PFSK-1 (cell line): Measurements from ENCODE around the gene XRCC4.

Experiments
- POLR2AphosphoS5 ChIP-seq: IDR thresholded peaks from 2 replicates; pipeline ENCODE4 v1.6.1; 2012; ENCODE audit warnings: low read depth, mild to moderate bottlenecking, control low read depth, low read length, moderate library complexity
- SIN3A ChIP-seq: IDR thresholded peaks from 2 replicates; pipeline ENCODE4 v1.6.1; 2012; ENCODE audit warnings: mild to moderate bottlenecking, low read length, moderate library complexity, borderline replicate concordance; ENCODE audit not compliant: insufficient read depth
- TAF1 ChIP-seq: IDR thresholded peaks from 2 replicates; pipeline ENCODE4 v1.6.1; 2012; ENCODE audit warnings: low read length, control low read depth, borderline replicate concordance; ENCODE audit not compliant: insufficient read depth
- TF ChIP-seq, protein P1 (sequence below), 2 experiments: IDR thresholded peaks; 2 replicates each; pipeline versions ENCODE4 v1.6.1 to v1.8.0; 2011 to 2012; ENCODE audit warnings: low read depth in 2 of 2, low read length in 2 of 2, control low read depth in 1 of 2, inconsistent platforms in 1 of 2, mild to moderate bottlenecking in 1 of 2, moderate library complexity in 1 of 2; ENCODE audit not compliant: insufficient read depth in 1 of 2

DNA sequence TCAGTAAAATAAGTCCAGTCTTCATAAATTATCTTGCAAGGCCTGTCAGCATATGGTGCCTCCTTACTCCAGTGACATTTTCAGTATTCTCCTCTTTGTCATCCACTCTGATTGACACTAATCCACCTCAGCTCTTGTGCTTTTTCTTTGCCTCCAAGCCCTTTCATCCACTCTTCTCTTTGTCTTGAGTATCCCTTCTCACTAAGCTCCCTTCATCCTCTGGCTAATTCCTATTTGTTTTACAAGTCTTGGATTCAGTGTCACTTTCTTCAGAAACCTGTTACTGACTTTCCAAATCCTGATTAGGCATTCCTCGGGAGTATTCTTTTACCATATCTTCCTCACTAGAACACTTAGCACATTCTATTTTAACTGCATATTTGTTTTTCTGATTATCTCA, 293.6 kb downstream of the XRCC4 start:
- TF ChIP-seq, protein P1, sequence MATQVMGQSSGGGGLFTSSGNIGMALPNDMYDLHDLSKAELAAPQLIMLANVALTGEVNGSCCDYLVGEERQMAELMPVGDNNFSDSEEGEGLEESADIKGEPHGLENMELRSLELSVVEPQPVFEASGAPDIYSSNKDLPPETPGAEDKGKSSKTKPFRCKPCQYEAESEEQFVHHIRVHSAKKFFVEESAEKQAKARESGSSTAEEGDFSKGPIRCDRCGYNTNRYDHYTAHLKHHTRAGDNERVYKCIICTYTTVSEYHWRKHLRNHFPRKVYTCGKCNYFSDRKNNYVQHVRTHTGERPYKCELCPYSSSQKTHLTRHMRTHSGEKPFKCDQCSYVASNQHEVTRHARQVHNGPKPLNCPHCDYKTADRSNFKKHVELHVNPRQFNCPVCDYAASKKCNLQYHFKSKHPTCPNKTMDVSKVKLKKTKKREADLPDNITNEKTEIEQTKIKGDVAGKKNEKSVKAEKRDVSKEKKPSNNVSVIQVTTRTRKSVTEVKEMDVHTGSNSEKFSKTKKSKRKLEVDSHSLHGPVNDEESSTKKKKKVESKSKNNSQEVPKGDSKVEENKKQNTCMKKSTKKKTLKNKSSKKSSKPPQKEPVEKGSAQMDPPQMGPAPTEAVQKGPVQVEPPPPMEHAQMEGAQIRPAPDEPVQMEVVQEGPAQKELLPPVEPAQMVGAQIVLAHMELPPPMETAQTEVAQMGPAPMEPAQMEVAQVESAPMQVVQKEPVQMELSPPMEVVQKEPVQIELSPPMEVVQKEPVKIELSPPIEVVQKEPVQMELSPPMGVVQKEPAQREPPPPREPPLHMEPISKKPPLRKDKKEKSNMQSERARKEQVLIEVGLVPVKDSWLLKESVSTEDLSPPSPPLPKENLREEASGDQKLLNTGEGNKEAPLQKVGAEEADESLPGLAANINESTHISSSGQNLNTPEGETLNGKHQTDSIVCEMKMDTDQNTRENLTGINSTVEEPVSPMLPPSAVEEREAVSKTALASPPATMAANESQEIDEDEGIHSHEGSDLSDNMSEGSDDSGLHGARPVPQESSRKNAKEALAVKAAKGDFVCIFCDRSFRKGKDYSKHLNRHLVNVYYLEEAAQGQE (IDR thresholded peaks at IDR 0.05; ENCODE audit: insufficient read depth in 1 of 2, low read depth in 2 of 2, low read length in 2 of 2) = no peak
- TF ChIP-seq SIN3A (no peak), TAF1 (no peak), POLR2AphosphoS5 (no peak)
